ENCODE data around the gene GLCCI1. TPM values are rescaled to one million over a fixed set of nuclear protein-coding genes. Genes with fewer than 3 reads are reported as not detected.

GLCCI1 gene
- total and polyA plus RNA-seq, 10 of the 15 experiments (the other 5 are each of a cell fraction or from before 2014, with no cell fraction given) = 12.6 to 92.0 (median 27.6) TPM

GRCh38 chr7:8017423-8017822, 48.8 kb downstream of the GLCCI1 start (continued):
- TF ChIP-seq CEBPB (IDR thresholded peaks at IDR 0.05; ENCODE audit: borderline replicate concordance in 1 of 2, low read depth in 2 of 2, low read length in 2 of 2) = no peak

GRCh38 chr7:8018961-8019360, 50.4 kb downstream of the GLCCI1 start:
- TF ChIP-seq LARP7 (IDR thresholded peaks at IDR 0.05) (no peak), BCL3 (IDR thresholded peaks at IDR 0.05; ENCODE audit: borderline replicate concordance, insufficient read depth, low read depth, low read length, poor library complexity, severe bottlenecking) (no peak), MYC (IDR thresholded peaks at IDR 0.05; ENCODE audit: insufficient read depth, insufficient read length, insufficient replicate concordance, low read length, severe bottlenecking) (no peak), RBBP5 (conservative IDR thresholded peaks at IDR 0.05) (no peak), MTA2 (IDR thresholded peaks at IDR 0.05; ENCODE audit: low read depth) (peak; percentile 77), MEF2B (IDR thresholded peaks at IDR 0.05; ENCODE audit: partially characterized antibody, poor library complexity, severe bottlenecking) (peak; percentile 63), ZNF384 (IDR thresholded peaks at IDR 0.05; ENCODE audit: borderline replicate concordance, low read depth, low read length) (no peak), CREB1 (IDR thresholded peaks at IDR 0.05; ENCODE audit: low read depth) (no peak), ATF2 (IDR thresholded peaks at IDR 0.05; ENCODE audit: low read length) (no peak), NR2C2 (IDR thresholded peaks at IDR 0.05; ENCODE audit: borderline replicate concordance, control insufficient read depth, insufficient read length, low read depth) (no peak)
- Histone ChIP-seq H3K4me1 (ENCODE audit: control insufficient read depth, insufficient read depth, low read length) (no peaks in the 10 kb centered on the region), H2AFZ (ENCODE audit: control insufficient read depth, low read depth, low read length) (no peak overlapping the region), H3K79me2 (ENCODE audit: control insufficient read depth, insufficient read depth, low read length) (peaks cover 11% of the 10 kb centered on the region), H3K4me3 (no peak overlapping the region), H3K9me3 (replicated peaks; ENCODE audit: control insufficient read depth, insufficient read depth, low read length) (peaks cover 8% of the 10 kb centered on the region; the same call in 2 of the 3 replicates), H3K36me3 (ENCODE audit: control insufficient read depth in 2 of 2, insufficient read depth in 2 of 2, low read length in 1 of 2) (peaks cover 0 to 32% of the 10 kb centered on the region in 2 experiments; a peak in 3 of 4 replicates), H3K27me3 (replicated peaks in 1 of 2; ENCODE audit: control insufficient read depth in 2 of 2, insufficient read depth in 2 of 2, low read length in 1 of 2) (no peaks in the 10 kb centered on the region), H3K9ac (ENCODE audit: control insufficient read depth, insufficient read depth, low read length) (no peak overlapping the region), H3K27ac (ENCODE audit: control insufficient read depth, insufficient read depth) (no peak overlapping the region), H4K20me1 (ENCODE audit: control insufficient read depth, insufficient read depth) (no peaks in the 10 kb centered on the region), H3K4me2 (ENCODE audit: control insufficient read depth, insufficient read depth) (no peak overlapping the region)
- in situ Hi-C loops (cut with MboI) (no loop called here), intact Hi-C loops (cut with micrococcal nuclease; ENCODE audit: unreplicated experiment) (no loop called here)
- ChIA-PET CTCF (interaction anchor here (1.9 to 2.9 kb wide), 3 partner anchors 10 to 171 kb away, joined by 5 to 9 read pairs (median 6); no protein-coding TSS in a partner anchor), SMC1A (ENCODE audit: uncharacterized antibody, unreplicated experiment) (interaction anchor here (0.9 to 4.2 kb wide), 17 partner anchors 10 to 338 kb away, joined by 3 to 17 read pairs (median 4); no protein-coding TSS in a partner anchor), RAD21 (ENCODE audit: unreplicated experiment) (interaction anchor here (0.8 to 3.4 kb wide), 14 partner anchors 14 to 450 kb away, joined by 3 to 21 read pairs (median 4); no protein-coding TSS in a partner anchor), POLR2A (interaction anchor here (1.2 to 1.7 kb wide), 3 partner anchors 10 to 95 kb away, joined by 3 to 6 read pairs (median 5); no protein-coding TSS in a partner anchor)
- 0% methylated on average over 1 of the region's 1 CpG for WGBS (ENCODE audit: insufficient coverage, insufficient replicate concordance, low lambda C conversion rate, missing lambda C conversion rate)
- DNase-seq (ENCODE audit: low read depth, low spot score) (no peak), ATAC-seq (peak; percentile 80), FAIRE-seq (peak; percentile 23)
- BruUV-seq (replicated peaks) = no TSS peak
